Measurements from ENCODE around the gene EXOSC1.
"Not testable (repeated sequence)": the region's sequence is repeated elsewhere in the genome, so short reads cannot be mapped to it uniquely, and the experiment has no call there.

DNA sequence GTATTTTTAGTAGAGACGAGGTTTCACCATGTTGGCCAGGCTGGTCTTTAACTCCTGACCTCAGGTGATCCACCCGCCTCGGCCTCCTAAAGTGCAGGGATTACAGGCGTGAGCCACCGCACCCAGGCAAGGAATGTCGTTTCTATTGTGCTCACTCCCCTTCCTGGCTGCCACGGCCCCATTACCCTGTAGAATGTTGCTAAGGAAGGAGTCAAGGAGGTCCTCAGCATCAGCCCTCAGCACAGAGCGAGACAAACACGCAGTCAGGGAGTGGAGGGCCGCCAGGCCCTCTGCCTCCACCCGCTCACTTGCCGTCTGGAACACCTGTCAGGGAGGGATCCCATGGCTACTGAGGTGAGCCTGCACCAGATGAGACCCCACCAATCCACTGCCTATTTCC, 23.0 kb upstream of the EXOSC1 start:
- TF ChIP-seq, protein P1, sequence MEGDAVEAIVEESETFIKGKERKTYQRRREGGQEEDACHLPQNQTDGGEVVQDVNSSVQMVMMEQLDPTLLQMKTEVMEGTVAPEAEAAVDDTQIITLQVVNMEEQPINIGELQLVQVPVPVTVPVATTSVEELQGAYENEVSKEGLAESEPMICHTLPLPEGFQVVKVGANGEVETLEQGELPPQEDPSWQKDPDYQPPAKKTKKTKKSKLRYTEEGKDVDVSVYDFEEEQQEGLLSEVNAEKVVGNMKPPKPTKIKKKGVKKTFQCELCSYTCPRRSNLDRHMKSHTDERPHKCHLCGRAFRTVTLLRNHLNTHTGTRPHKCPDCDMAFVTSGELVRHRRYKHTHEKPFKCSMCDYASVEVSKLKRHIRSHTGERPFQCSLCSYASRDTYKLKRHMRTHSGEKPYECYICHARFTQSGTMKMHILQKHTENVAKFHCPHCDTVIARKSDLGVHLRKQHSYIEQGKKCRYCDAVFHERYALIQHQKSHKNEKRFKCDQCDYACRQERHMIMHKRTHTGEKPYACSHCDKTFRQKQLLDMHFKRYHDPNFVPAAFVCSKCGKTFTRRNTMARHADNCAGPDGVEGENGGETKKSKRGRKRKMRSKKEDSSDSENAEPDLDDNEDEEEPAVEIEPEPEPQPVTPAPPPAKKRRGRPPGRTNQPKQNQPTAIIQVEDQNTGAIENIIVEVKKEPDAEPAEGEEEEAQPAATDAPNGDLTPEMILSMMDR (IDR thresholded peaks at IDR 0.05), result not testable (repeated sequence)
- TF ChIP-seq POLR2A (IDR thresholded peaks at IDR 0.05), result not testable (repeated sequence)

Measured in lower leg skin (tissue), 3 donors.